HG02623 (cell line): ENCODE data around the gene ADRA2B.
"Not testable (repeated sequence)": the region's sequence is repeated elsewhere in the genome, so short reads cannot be mapped to it uniquely, and the experiment has no call there.

Experiments
- ATAC-seq: cut with Tn5 transposase; IDR thresholded peaks from one replicate; pipeline ENCODE4 v1.9.1; 2021; ENCODE audit warnings: moderate library complexity; ENCODE audit not compliant: unreplicated experiment

Gene ADRA2B

GRCh38 chr2:96116424-96116878, at the start of gene ADRA2B:
Gene ADRA2B (minus strand): TSS chr2:96116571. CDS start chr2:96116149, 422 bp downstream.
- peak; percentile 41 for ATAC-seq

DNA sequence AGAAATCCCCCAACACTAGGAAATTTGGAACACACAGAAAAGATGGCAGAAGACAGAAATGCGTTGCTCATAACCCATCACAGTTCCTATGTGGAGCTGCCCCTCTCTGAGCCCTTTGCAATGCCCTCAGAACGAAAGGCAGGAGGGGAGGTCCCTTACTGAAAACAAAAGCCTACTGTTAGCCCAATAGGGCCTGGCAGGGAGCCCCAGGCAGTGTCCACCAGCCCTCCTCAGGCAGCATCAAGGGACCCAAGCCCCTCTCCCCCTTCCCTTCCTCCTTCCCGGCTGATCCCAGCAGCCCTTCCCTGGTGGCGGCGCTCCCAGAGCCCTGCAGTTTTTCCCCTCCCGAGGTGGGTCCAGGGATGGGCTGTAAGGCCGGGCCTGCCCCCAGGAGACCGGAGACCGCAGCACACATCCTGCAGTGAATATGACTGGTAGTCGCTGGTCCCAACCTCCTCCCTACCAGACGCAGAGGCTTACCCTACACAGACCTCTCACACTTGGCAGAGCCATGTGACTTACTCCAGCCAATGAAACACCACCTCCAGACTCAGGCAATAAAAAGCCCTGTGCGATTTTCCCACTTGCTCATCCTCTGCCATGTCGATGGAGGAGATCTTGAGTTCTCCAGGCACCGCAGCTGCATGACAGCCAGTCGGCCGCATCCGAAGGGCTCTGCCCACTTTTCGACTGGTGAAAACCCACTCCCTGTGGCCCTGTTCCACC, 48.3 kb upstream of the ADRA2B start:
- ATAC-seq: peak; percentile 66

- peak; percentile 54 for ATAC-seq
Observed at GRCh38 chr2:96163768-96164429, 47.5 kb upstream of the ADRA2B start.

DNA sequence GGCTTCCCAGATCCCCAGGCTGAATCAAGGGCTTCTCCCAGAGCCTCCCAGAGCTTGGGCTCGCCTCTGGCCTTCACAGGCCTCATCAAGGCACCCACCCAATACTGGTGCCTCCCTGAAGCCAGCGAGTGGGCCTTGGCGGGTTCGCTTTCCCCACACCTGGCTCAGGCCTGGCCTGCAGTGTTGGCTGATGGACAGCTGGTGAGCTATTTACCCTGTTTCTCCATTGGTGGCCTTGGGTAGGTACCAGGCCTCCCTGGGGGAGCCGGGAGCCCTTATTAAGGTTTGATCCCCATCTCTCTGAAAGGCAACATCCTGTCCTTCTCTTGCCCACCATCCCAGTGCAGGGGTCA, 47.0 kb upstream of the ADRA2B start:
- no peak for ATAC-seq

GRCh38 chr2:96161898-96162297, 45.5 kb upstream of the ADRA2B start:
- ATAC-seq: no peak

- ATAC-seq: not testable (repeated sequence)
Observed at GRCh38 chr2:96160366-96160765, 44.0 kb upstream of the ADRA2B start.

GRCh38 chr2:96159084-96159830, 42.9 kb upstream of the ADRA2B start:
- no peak for ATAC-seq

GRCh38 chr2:96158554-96158940, 42.2 kb upstream of the ADRA2B start:
- no peak for ATAC-seq

DNA sequence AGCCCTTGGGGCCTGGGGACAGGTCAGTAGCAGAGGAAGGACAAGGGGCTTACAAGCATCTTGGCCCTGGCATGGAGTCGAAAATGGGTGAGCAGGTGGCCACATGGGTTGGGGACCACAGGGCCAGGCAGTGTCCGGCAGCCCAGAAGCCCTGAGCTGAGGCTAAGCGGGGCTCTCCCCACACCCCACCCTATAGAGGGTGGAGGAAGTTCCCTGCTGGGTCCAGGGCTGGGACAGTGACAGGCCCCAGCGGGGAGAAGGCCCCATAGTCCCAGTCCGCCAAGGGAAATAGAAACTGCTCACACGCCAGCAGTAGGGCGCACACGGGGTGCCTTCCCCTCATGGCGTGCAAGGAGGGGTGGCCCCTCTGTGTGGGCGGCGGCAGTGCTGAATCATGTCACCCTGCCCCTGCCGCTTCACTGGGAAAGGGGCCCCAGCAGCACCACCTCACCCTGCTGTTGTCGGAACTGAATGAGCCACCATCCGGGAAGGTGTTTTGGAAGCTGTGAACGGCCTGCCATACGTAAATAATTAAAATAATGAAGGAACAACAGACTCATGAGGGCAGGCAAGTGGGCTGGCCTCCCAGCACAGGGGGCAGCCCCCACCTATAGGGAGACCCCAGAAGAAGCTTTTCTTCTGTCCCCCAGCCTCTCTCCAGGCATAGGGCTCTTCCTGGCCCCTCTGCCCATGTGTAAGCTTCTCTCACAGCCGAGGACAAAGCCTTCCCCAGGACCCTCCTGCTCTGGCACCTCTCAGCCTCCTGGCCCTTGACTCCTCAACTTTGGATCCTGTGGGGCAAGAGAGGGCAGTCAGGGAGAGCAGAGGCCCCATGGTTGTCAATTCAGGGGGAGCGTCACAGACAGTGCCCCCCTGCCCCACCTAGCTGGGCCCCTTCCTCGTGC, 41.5 kb upstream of the ADRA2B start:
- peak; percentile 47 for ATAC-seq

- peak; percentile 11 for ATAC-seq
Observed at GRCh38 chr2:96156926-96157648, 40.7 kb upstream of the ADRA2B start.

DNA sequence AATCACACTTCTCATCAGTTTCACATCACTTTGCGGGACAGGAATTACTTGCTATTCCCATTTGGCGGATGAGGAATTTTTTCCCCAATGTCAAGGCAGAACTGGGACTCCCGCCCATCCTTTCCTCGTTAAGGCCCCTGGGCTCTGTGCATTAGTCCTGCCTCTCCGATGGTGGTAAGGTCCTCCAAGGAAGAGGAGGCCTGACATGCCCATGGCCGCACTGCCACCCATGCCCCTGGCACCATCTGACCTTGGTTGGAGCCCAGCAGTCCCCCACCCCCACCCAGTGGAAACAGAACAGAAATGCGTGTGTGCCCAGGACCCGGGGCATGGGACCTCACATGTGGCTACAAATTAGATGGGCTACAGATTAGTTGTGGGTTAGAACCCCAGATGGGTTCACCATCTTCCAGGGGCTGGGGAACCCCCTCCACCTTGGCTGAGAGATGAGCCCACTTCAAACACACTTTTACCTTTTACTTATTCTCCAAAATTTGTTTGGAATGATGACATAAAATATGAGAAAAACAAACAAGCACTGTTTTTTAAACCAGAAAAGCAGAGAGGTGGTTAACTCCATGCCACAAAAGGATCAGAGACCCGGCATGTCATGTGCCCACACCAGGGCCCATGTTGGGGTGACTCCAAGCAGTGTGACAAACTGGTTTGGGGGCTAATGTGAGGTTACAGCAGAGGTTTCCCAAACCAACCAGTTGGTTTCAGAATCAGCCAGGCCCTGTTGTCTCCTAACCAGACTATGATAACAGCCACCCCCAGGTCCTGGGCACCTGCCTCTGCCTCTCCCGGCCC, 39.8 kb upstream of the ADRA2B start:
- no peak for ATAC-seq

DNA sequence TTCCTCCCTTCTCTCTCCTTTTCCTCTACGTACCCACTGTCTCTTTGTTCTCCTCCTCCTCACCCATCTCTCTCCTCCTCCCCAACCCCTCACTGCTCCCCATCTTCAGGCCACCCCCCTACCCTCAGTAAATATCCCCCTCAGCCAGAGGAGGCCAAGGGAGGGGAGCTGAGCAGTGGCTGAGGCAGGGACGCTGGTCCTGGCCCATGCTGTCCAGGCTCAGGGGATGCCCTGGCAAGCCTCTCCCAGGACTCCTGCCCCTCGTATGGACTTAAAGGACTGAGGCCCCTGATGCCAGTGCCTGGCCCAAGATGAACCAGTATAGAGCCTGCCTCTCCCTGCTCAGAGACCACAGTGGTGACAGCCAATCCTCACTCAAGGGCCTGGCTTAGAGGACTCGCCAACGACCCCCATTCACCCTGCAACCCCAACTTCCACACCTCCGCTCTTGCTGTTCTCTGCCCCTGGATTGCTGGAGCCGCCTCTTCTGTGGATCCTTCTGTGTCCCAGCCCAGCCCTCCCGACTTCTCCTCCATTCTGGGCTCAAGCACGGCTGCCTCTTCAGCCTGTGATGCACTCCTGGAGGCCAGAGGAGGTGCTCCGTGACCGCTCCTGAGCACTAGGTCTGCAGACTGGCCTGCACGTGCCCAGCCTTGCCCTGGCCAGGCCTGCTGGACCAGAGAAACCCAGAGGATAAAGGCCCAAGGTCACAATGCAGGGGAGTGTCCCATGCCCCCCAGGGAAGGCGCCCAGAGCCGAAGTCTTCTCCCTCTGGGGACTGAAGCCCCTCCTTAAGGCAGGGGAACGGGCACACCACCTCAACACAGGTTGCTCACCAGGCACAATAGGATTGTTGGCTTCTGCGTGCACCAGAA, 38.4 kb upstream of the ADRA2B start:
- no peak for ATAC-seq

- no peak for ATAC-seq
Observed at GRCh38 chr2:96153991-96154431, 37.6 kb upstream of the ADRA2B start.

DNA sequence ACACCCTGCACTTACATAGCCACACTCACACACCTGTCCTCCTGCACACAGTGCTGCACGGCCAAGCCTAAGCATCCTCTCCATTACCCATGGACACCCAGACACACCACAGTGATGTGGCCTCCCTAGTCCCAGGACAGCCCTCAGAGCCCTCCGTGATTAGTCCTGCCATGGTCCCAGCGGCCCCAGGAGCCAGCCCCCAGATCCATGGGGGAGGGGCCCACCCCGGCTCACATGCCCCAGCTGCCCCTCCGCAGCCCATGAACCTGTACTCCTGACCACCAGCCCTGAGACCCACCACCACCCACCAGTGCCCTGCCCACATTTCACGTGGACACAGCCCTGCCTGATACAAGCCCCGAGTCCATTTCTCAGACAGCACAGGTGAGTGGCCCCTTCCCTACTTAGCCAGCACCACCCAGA, 36.9 kb upstream of the ADRA2B start:
- no peak for ATAC-seq

GRCh38 chr2:96152304-96153161, 36.2 kb upstream of the ADRA2B start:
- no peak for ATAC-seq

DNA sequence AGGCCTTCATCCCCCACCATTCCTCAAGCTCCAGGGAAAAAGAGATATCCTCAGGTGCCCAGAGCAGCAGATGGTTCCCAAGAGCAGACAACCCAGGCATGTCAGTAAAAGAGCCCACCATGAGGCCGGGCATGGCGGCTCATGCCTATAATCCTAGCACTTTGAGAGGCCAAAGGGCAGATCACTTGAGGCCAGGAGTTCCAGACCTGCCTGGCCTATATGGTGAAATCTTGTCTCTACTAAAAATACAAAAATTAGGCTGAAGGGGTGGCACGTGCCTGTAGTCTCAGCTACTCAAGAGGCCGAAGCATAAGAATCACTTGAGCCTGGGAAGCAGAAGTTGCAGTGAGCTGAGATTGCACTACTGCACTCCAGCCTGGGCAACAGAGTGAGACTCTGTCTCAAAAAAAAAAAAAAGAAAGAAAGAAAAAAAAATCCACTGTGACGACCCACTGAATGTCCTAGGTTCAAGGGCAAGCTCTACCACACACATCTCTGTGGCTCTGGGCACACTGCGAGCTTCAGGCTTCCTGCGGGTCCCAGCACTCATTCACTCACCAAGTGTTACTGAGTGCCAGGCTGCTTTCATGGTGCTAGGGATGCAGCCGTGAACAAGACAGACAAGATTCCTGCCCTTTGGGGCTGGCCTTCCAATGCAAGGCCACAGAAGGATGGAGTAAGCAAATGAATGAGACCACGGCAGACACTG, 35.4 kb upstream of the ADRA2B start:
- ATAC-seq: no peak
